Activated CD8-positive, alpha-beta memory T cell treated with anti-CD3 and anti-CD28 coated beads for 1 hour (primary cell): ENCODE results near the gene GFOD2.

Experiments used
- DNase-seq, 2 donors: peaks; one replicate each; pipeline ENCODE4 v3.0.0-alpha.2; 2020; ENCODE audit warnings: low read depth in 1 of 2; ENCODE audit errors: extremely low read depth in 1 of 2

The GFOD2 gene

GRCh38 chr16:67733734-67734470 lies 14.8 kb upstream of the GFOD2 start:
- DNase-seq: no peak

GRCh38 chr16:67731753-67732095 lies 12.6 kb upstream of the GFOD2 start:
- DNase-seq: no peak

- no peak for DNase-seq
These were observed 12.1 kb upstream of the GFOD2 start for GRCh38 chr16:67731071-67731752.

DNA sequence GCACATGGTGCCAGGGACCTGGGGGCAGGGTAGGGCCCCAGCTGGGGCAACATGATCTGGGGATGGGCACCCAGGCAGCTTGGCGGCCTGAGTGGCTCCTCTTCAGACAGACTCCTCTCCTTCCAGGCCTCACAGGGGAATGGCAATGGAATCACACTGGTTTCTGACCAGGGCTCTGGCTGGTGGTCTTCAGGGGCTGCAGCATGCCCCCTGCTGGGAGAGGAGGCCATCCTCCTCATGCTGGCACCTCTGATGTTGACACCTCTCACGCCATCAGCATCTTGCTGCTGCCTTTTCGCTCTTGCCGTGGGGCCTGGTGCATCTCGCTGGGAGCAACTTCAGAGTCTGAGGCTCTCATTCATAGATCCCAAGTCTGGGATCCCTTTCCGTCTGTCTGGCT lies 11.2 kb upstream of the GFOD2 start:
- DNase-seq: no peak

DNA sequence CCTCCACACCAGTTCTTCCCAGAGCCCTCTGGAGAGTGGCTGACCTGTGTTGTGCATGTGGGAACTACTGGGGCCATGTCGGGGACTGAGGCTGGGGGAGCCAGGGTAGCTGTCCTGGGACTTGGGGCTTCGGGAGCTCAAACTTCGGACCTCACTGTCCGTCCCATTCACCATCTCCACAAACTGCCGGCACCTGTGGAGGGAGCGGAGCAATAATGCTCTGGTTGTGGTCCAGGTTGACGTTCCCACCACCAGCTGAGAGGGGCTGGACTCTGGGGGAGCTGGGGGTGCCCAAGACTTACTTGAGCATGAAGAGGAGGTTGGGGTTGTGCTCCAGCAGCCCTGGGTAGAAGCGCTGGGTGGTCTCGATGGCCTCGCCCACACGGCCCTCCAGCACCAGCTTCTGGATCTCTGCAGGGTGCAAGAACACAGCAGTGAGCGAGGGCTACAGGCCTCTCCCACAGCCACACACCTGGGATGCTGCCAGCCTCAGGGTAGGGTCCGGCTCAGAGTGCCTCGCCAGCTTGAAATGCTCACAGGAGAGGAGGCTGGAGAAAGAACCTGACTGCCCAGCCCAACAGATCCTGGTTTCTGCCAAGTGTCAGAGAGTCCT lies 10.6 kb upstream of the GFOD2 start:
- DNase-seq: no peak

- no peak for DNase-seq
These were observed 8.7 kb upstream of the GFOD2 start for GRCh38 chr16:67727521-67728485.

DNA sequence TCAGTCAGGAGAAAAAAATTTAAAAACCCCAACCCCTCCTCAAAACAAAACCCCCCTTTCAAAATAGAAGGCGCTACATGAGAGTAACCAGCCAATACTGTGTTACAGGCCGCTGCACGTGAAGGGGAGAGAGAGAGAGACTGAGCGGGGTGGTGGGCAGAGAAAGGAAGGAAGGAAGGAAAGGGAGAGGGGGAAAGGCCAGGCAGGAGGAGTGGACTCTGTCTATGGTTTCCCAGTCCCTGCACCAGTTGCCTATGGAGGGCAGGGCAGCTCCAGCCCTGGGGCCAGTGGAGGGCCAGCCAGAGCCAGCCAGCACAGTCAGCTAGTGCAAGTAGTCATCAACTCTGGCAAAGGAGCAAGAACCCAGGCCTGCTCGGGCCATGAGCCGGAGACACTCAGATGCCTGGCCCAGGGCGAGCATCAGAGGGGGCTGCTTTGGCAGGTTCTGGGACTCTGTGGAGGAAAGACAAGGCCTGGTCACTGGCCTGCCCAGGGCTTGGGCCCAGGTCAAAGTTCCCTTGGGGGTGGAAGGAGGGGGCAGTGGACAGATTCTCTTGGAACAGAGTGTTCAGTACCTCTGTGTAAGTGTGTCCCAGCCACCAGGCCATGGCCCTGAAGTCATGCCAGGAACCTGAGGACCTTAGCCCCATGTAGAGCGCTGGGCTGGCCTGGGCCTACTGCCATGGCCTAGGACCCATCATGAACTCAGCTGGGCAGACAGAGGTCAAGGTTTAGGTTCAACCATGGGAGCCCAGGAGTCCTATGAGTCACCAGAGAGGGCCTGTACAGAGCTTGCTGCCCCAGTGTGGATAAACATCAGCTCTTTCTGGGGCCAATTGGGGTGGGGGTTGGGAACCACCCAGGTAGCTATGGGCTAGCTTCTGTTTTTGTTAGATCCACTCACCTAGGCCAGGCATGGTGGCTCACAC lies 7.3 kb upstream of the GFOD2 start:
- DNase-seq: no peak

DNA sequence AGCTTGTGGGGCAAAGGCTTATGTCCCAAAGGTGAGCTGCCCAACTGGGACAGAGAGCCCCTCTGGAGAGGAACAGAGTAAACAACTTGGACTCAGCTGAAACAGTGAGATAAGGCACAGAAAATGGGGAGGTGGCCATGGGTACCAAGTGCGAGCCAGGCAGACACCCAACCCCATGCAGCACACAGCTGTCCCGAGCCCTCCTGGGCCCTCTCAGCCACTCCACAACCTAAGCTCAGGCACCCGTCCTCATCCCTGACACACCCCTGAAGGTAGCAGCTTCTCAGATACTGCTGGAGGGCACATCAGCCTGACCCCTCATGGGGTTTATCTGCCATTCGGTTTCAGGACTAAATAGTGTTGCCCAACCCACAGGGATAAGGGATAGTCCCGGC lies 4.8 kb upstream of the GFOD2 start:
- no peak for DNase-seq

GRCh38 chr16:67723151-67723910 lies 4.2 kb upstream of the GFOD2 start:
- DNase-seq: no peak

- no peak for DNase-seq
These were observed 1.1 kb upstream of the GFOD2 start for GRCh38 chr16:67720236-67720635.

DNA sequence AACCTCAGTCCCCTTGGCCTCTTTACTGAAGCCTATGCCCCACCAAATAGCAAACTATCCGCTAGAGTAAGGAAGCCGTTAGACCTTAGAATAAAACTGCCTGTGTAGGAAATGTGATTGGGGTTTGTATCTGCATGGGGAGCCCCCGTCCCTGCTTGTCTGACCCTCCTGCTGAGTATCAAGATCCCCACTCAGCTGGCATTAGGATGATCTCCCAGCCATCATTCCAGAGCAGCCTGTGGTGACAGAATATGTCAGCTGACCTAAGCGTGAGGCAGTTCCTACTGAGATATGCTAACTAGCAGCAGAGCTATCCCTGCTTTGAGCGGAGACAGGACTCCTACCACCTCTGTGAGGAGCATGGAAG lies 645 bp upstream of the GFOD2 start:
- no peak for DNase-seq

DNA sequence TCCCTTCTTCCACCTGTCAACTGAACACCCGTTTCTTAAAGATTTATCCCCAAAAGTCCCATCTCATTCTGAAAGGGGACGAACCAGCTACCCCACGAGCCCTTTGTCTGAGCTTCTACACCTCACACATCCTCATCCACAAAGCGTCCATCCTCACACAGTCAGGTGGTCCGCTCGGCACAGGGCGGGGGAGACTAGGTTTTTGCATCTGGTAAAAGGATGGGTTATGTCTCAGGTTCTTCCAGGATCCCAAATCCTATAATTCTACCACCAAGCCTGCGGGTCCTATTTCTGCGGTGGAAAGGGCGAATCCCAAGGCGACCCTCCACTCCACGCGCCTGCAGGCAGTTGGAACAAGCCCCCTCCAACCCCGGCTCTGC lies 458 bp downstream of the GFOD2 start:
- no peak for DNase-seq

- no peak for DNase-seq
These were observed 3.0 kb downstream of the GFOD2 start for GRCh38 chr16:67716097-67716496.

- no peak for DNase-seq
These were observed 4.6 kb downstream of the GFOD2 start for GRCh38 chr16:67714522-67714921.

- DNase-seq: no peak
These were observed 5.4 kb downstream of the GFOD2 start for GRCh38 chr16:67713647-67714273.

GRCh38 chr16:67710607-67711006 lies 8.5 kb downstream of the GFOD2 start:
- DNase-seq: no peak

DNA sequence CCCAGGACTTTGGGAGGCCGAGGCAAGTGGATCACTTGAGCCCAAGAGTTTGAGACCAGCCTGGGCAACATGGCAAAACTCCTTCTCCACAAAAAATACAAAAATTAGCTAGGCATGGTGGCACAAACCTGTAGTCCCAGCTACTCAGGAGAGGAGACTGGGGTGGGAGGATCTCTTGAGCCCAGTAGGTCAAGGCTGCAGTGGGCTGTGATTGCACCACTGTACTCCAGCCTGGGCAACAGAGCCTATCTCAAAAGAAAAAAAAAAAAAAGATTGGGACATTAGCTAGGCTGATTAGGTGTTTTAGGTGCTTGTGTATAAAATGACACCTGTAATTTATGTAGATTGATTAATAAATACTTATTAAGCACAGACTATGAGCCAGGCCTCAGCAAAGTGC lies 10.1 kb downstream of the GFOD2 start:
- DNase-seq: no peak

GRCh38 chr16:67708368-67708771 lies 10.7 kb downstream of the GFOD2 start:
- DNase-seq: no peak

GRCh38 chr16:67707790-67708189 lies 11.3 kb downstream of the GFOD2 start:
- DNase-seq: no peak
